Calu3 (cell line): Measurements from ENCODE around the gene CFAP99. TPM values are rescaled to one million over a fixed set of nuclear protein-coding genes. Genes with fewer than 3 reads are reported as not detected.

ENCODE experiments used
- BruUV-seq: library from RNA; stranded (reverse); fragments of 400-500 nt; replicated peaks from 2 replicates; lab custom pipeline; 2021; lab: Mats Ljungman, UMichigan
- CTCF ChIA-PET: fragments of 300-600 bp; sonication (Branson Sonifier 250); formaldehyde crosslinking; loops from one replicate; lab custom pipeline; 2022; ENCODE audit warnings: antibody characterized with exemption; lab: Charles Lee
- DNase-seq: peaks from one replicate; pipeline ENCODE4 v3.0.0; 2022
- H3K27ac Mint-ChIP-seq: one replicate; pipeline ENCODE4 v1.8.0; 2022; ENCODE audit warnings: mixed read lengths; ENCODE audit not compliant: unreplicated experiment
- H3K27me3 Mint-ChIP-seq: one replicate; pipeline ENCODE4 v1.8.0; 2022; ENCODE audit warnings: mixed read lengths; ENCODE audit not compliant: unreplicated experiment
- H3K36me3 Mint-ChIP-seq: one replicate; pipeline ENCODE4 v1.8.0; 2022; ENCODE audit warnings: mild to moderate bottlenecking, moderate library complexity, mixed read lengths; ENCODE audit not compliant: insufficient read depth, unreplicated experiment
- H3K4me1 Mint-ChIP-seq: one replicate; pipeline ENCODE4 v1.8.0; 2022; ENCODE audit warnings: mild to moderate bottlenecking, low read depth, mixed read lengths; ENCODE audit not compliant: unreplicated experiment
- H3K4me3 Mint-ChIP-seq: one replicate; pipeline ENCODE4 v1.8.0; 2022; ENCODE audit warnings: mild to moderate bottlenecking, low read depth, moderate library complexity, mixed read lengths; ENCODE audit not compliant: unreplicated experiment
- H3K9me3 Mint-ChIP-seq: one replicate; pipeline ENCODE4 v1.8.0; 2022; ENCODE audit warnings: low read depth, mixed read lengths; ENCODE audit not compliant: unreplicated experiment
- intact Hi-C: fragments of 100-400 bp; cut with micrococcal nuclease; formaldehyde crosslinking; loops from one replicate; pipeline ENCODE4 v1.10.0; 2022; ENCODE audit not compliant: unreplicated experiment
- total RNA-seq: library from RNA; stranded (reverse); gene quantifications from 2 replicates; pipeline ENCODE4 v1.2.3, GENCODE V29; 2022
- TF ChIP-seq, protein P1 (sequence below): fragments of 200-600 bp; IDR thresholded peaks from one replicate; pipeline ENCODE4 v1.8.0; 2022; ENCODE audit warnings: antibody characterized with exemption; ENCODE audit not compliant: unreplicated experiment

Gene CFAP99
- total RNA-seq, 1 experiment from 2014 or later = not detected

- TF ChIP-seq, protein P1, sequence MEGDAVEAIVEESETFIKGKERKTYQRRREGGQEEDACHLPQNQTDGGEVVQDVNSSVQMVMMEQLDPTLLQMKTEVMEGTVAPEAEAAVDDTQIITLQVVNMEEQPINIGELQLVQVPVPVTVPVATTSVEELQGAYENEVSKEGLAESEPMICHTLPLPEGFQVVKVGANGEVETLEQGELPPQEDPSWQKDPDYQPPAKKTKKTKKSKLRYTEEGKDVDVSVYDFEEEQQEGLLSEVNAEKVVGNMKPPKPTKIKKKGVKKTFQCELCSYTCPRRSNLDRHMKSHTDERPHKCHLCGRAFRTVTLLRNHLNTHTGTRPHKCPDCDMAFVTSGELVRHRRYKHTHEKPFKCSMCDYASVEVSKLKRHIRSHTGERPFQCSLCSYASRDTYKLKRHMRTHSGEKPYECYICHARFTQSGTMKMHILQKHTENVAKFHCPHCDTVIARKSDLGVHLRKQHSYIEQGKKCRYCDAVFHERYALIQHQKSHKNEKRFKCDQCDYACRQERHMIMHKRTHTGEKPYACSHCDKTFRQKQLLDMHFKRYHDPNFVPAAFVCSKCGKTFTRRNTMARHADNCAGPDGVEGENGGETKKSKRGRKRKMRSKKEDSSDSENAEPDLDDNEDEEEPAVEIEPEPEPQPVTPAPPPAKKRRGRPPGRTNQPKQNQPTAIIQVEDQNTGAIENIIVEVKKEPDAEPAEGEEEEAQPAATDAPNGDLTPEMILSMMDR = no peak
- peak within 1 kb of the TSS; percentile 96 for H3K4me3 Mint-ChIP-seq
- H3K27me3 Mint-ChIP-seq = peaks cover 5% of the 10 kb centered on the region
- peak; percentile 89 for DNase-seq
- no peaks in the 10 kb centered on the region for H3K9me3 Mint-ChIP-seq
- intact Hi-C loops = no loop called here
- peaks cover 58% of the 10 kb centered on the region for H3K36me3 Mint-ChIP-seq
- peak within 1 kb of the TSS; percentile 92 for H3K27ac Mint-ChIP-seq
- CTCF ChIA-PET = interaction anchor here (0.6 to 1.3 kb wide), 2 partner anchors 26 to 67 kb away, joined by 3 to 5 read pairs; no protein-coding TSS in a partner anchor
- H3K4me1 Mint-ChIP-seq = no peaks in the 10 kb centered on the region
- BruUV-seq = no TSS peak
Measured at GRCh38 chr4:2468456-2469191, 49.9 kb downstream of the CFAP99 start, which contains the start of gene RNF4. RNF4 (plus strand) TSS chr4:2469106; CDS start chr4:2490494, 21,388 bp downstream.

DNA sequence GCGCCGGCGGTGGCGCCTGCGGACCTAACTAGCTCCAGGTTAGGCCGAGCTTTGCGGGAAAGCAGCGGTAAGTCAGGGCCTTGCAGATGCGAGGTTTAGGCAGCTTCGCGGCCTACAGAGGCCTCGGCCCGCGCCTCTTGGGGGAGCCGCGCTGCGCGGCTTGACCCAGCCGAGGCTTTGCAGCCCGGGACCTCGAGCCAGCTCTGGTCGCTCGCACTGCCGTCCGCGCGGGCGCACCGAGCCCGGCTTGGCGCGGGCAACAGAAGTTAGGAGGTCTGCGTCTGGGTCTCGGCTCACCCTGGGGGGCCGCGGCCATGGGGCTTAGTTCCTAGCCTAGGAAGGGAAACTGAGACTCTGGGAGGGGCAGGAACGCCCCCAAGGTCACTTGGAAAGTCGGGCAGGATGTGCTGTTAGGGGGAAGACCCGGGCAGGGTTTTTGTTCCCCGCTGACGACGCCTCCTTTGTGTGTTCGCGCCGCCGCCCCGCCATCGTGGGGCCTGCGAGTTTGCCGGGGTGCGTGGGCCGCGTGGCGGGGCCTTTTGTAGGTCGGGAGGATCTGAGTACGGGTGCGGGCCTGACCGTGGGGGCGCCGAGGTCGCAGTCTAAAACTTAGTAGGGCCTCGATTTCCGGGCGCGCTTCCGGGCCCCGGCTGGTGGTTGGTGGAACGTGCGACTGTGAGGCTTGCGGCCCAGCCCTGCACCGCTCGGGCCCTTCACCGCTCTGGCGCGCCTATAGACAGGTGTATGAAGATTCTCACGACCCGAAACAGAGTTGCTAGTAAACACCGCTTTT, 50.6 kb downstream of the CFAP99 start:
- Mint-ChIP-seq H3K9me3 (no peaks in the 10 kb centered on the region), H3K36me3 (peaks cover 62% of the 10 kb centered on the region), H3K27ac (peak overlapping the region; percentile 92), H3K4me1 (no peaks in the 10 kb centered on the region), H3K27me3 (no peaks in the 10 kb centered on the region), H3K4me3 (peak overlapping the region; percentile 96)
- intact Hi-C loops = no loop called here
- no TSS peak for BruUV-seq
- CTCF ChIA-PET = interaction anchor here (0.6 to 1.3 kb wide), 2 partner anchors 27 to 66 kb away, joined by 3 to 5 read pairs; no protein-coding TSS in a partner anchor
- TF ChIP-seq, protein P1 = no peak
- peak; percentile 39 for DNase-seq

GRCh38 chr4:2470791-2471190, 52.0 kb downstream of the CFAP99 start:
- CTCF ChIA-PET = no interaction called here
- Mint-ChIP-seq H3K27ac (no peak overlapping the region), H3K4me3 (peak overlapping the region; percentile 96), H3K4me1 (peaks cover 3% of the 10 kb centered on the region), H3K9me3 (no peaks in the 10 kb centered on the region), H3K27me3 (no peaks in the 10 kb centered on the region), H3K36me3 (peaks cover 66% of the 10 kb centered on the region)
- TF ChIP-seq, protein P1 = no peak
- intact Hi-C loops = no loop called here
- no TSS peak for BruUV-seq
- no peak for DNase-seq

- H3K9me3 Mint-ChIP-seq = no peaks in the 10 kb centered on the region
- no peak overlapping the region for H3K4me3 Mint-ChIP-seq
- peaks cover 9% of the 10 kb centered on the region for H3K4me1 Mint-ChIP-seq
- DNase-seq = no peak
- TF ChIP-seq, protein P1 = no peak
- no TSS peak for BruUV-seq
- H3K27ac Mint-ChIP-seq = no peak overlapping the region
- intact Hi-C loops = no loop called here
- no peaks in the 10 kb centered on the region for H3K27me3 Mint-ChIP-seq
- H3K36me3 Mint-ChIP-seq = peaks cover 73% of the 10 kb centered on the region
- CTCF ChIA-PET = no interaction called here
Measured at GRCh38 chr4:2472187-2472586, 53.4 kb downstream of the CFAP99 start.
